H1 (cell line): ENCODE data around the gene CCDC157. TPM values are rescaled to one million over a fixed set of nuclear protein-coding genes. Genes with fewer than 3 reads are reported as not detected.

Source experiments
- CTCF ChIA-PET: fragments of 300-600 bp; sonication (Branson Sonifier 250); formaldehyde crosslinking; loops from one replicate; lab custom pipeline; 2021; ENCODE audit not compliant: partially characterized antibody; lab: Charles Lee
- POLR2A ChIA-PET: fragments of 300-600 bp; sonication (Branson Sonifier 250); formaldehyde crosslinking; loops from one replicate; lab custom pipeline; 2021; ENCODE audit warnings: inconsistent platforms; ENCODE audit not compliant: partially characterized antibody; lab: Charles Lee
- DNase-seq, 2 experiments: peaks; one replicate each; pipeline versions ENCODE4 v3.0.0 to v3.0.0-alpha.2; 2010 to 2022; ENCODE audit warnings: low spot score in 2 of 2, low read depth in 1 of 2, mixed read lengths in 1 of 2
- FAIRE-seq: peaks from 2 replicates; lab custom pipeline; 2011; peaks lifted over from hg19 to GRCh38; lab: Jason Lieb, UNC
- H2AFZ ChIP-seq: 2 replicates; pipeline ENCODE4 v1.8.1; 2012; ENCODE audit warnings: low read length, inconsistent platforms
- H2AK5ac ChIP-seq: 2 replicates; pipeline ENCODE4 v1.6.1; 2013; ENCODE audit warnings: low read depth, low read length
- H2BK120ac ChIP-seq: replicated peaks from 2 replicates; pipeline ENCODE3; 2013; ENCODE audit warnings: low read depth, low read length, inconsistent platforms
- H2BK12ac ChIP-seq: 2 replicates; pipeline ENCODE4 v1.6.1; 2013; ENCODE audit warnings: low read depth, low read length
- H2BK15ac ChIP-seq: 2 replicates; pipeline ENCODE4 v1.6.1; 2013; ENCODE audit warnings: low read length
- H2BK20ac ChIP-seq: 2 replicates; pipeline ENCODE4 v1.6.1; 2013; ENCODE audit warnings: low read length
- H2BK5ac ChIP-seq: 2 replicates; pipeline ENCODE4 v1.6.1; 2013; ENCODE audit warnings: low read depth, low read length
- H3K14ac ChIP-seq: 2 replicates; pipeline ENCODE4 v1.6.1; 2013; ENCODE audit warnings: inconsistent platforms; ENCODE audit not compliant: insufficient read length
- H3K18ac ChIP-seq: 2 replicates; pipeline ENCODE4 v1.6.1; 2013; ENCODE audit warnings: low read length; ENCODE audit errors: extremely low read depth
- H3K23ac ChIP-seq: 2 replicates; pipeline ENCODE4 v1.6.1; 2013; ENCODE audit warnings: inconsistent platforms; ENCODE audit not compliant: insufficient read length
- H3K23me2 ChIP-seq: 2 replicates; pipeline ENCODE4 v1.6.1; 2013; ENCODE audit warnings: low read depth, low read length
- H3K27ac ChIP-seq: 2 replicates; pipeline ENCODE4 v1.6.1; 2011; ENCODE audit warnings: low read depth, low read length, inconsistent platforms
- H3K27me3 ChIP-seq, 4 experiments: replicated peaks in 1 of 4; 1 replicate in 1 of 4; 2 replicates in 3 of 4; pipeline versions ENCODE4 v1.6.1 to v1.8.1; 2011 to 2013; ENCODE audit warnings: low read length in 3 of 4, mild to moderate bottlenecking in 3 of 4, inconsistent platforms in 2 of 4, mixed read lengths in 2 of 4, moderate library complexity in 1 of 4; ENCODE audit not compliant: control insufficient read depth in 3 of 4, insufficient read depth in 3 of 4; ENCODE audit errors: extremely low read depth in 1 of 4
- H3K36me3 ChIP-seq, 4 experiments: 2 replicates each; pipeline versions ENCODE4 v1.6.1 to v1.8.1; 2011 to 2013; ENCODE audit warnings: mild to moderate bottlenecking in 4 of 4, low read length in 3 of 4, moderate library complexity in 2 of 4, control low read depth in 1 of 4, inconsistent platforms in 1 of 4; ENCODE audit not compliant: insufficient read depth in 4 of 4, control insufficient read depth in 2 of 4
- H3K4ac ChIP-seq: replicated peaks from 2 replicates; pipeline ENCODE3; 2013; ENCODE audit warnings: low read length, low read depth, mixed read lengths, inconsistent platforms; ENCODE audit not compliant: insufficient read length
- H3K4me1 ChIP-seq, 4 experiments: replicated peaks in 1 of 4; 1 replicate in 1 of 4; 2 replicates in 3 of 4; pipeline versions ENCODE4 v1.6.1 to v1.8.1; 2011 to 2013; ENCODE audit warnings: low read length in 3 of 4, inconsistent platforms in 2 of 4, mixed read lengths in 1 of 4; ENCODE audit not compliant: insufficient read depth in 4 of 4, control insufficient read depth in 3 of 4
- H3K4me2 ChIP-seq, 2 experiments: 2 replicates each; pipeline versions ENCODE4 v1.6.1 to v1.8.1; 2011 to 2013; ENCODE audit warnings: low read depth in 2 of 2, low read length in 2 of 2, control low read depth in 1 of 2, inconsistent platforms in 1 of 2, mild to moderate bottlenecking in 1 of 2; ENCODE audit not compliant: insufficient read depth in 1 of 2
- H3K4me3 ChIP-seq, 4 experiments: fragments of 200-600, 300-600 bp in 1 of 4; sonication (generic), shearing (Covaris generic), sonication (Bioruptor Twin) in 1 of 4; 2 replicates each; pipeline versions ENCODE4 v1.5.1 to v1.8.1; 2011 to 2016; ENCODE audit warnings: low read length in 4 of 4, low read depth in 3 of 4, control low read depth in 2 of 4, inconsistent platforms in 2 of 4, mild to moderate bottlenecking in 2 of 4, mixed read lengths in 1 of 4, moderate library complexity in 1 of 4; ENCODE audit not compliant: insufficient read depth in 2 of 4; ENCODE audit errors: extremely low read depth in 1 of 4
- H3K56ac ChIP-seq: replicated peaks from 2 replicates; pipeline ENCODE3; 2013; ENCODE audit warnings: low read depth, mild to moderate bottlenecking, mixed read lengths, low read length, inconsistent platforms; ENCODE audit not compliant: insufficient read length
- H3K79me1 ChIP-seq: 2 replicates; pipeline ENCODE4 v1.6.1; 2013; ENCODE audit warnings: low read depth, low read length, control low read depth
- H3K79me2 ChIP-seq, 2 experiments: 2 replicates each; pipeline versions ENCODE4 v1.6.1 to v1.8.1; 2012 to 2013; ENCODE audit warnings: low read length in 2 of 2, mild to moderate bottlenecking in 2 of 2, inconsistent platforms in 1 of 2; ENCODE audit not compliant: insufficient read depth in 2 of 2, control insufficient read depth in 1 of 2
- H3K9ac ChIP-seq, 4 experiments: replicated peaks in 1 of 4; 1 replicate in 1 of 4; 2 replicates in 3 of 4; pipeline versions ENCODE4 v1.6.1 to v1.8.1; 2011 to 2013; ENCODE audit warnings: low read depth in 3 of 4, low read length in 3 of 4, control low read depth in 2 of 4, mild to moderate bottlenecking in 2 of 4, moderate library complexity in 2 of 4, inconsistent platforms in 1 of 4; ENCODE audit errors: extremely low read depth in 1 of 4
- H3K9me3 ChIP-seq, 2 experiments: 2 replicates each; pipeline versions ENCODE4 v1.6.1 to v1.8.1; 2012 to 2013; ENCODE audit warnings: mild to moderate bottlenecking in 2 of 2, moderate library complexity in 2 of 2, control low read depth in 1 of 2, inconsistent platforms in 1 of 2, low read depth in 1 of 2, low read length in 1 of 2, mixed read lengths in 1 of 2; ENCODE audit not compliant: insufficient read depth in 2 of 2
- H4K20me1 ChIP-seq, 2 experiments: replicated peaks in 1 of 2; 2 replicates each; pipeline versions ENCODE3 to v1.8.1; 2011 to 2013; ENCODE audit warnings: inconsistent platforms in 2 of 2, low read length in 2 of 2, mild to moderate bottlenecking in 1 of 2; ENCODE audit not compliant: insufficient read depth in 2 of 2, control insufficient read depth in 1 of 2
- H4K5ac ChIP-seq: 2 replicates; pipeline ENCODE4 v1.6.1; 2013; ENCODE audit warnings: low read length, low read depth, mixed read lengths, inconsistent platforms; ENCODE audit not compliant: insufficient read length
- H4K8ac ChIP-seq: 2 replicates; pipeline ENCODE4 v1.8.0; 2013; ENCODE audit warnings: mild to moderate bottlenecking, moderate library complexity, low read length, inconsistent platforms; ENCODE audit not compliant: insufficient read depth; ENCODE audit errors: extremely low read depth
- H4K91ac ChIP-seq: replicated peaks from 2 replicates; pipeline ENCODE3; 2013; ENCODE audit warnings: low read length, mixed read lengths, inconsistent platforms; ENCODE audit not compliant: insufficient read length
- RBBP5 ChIP-seq: IDR thresholded peaks from 2 replicates; pipeline ENCODE4 v1.7.1; 2012; ENCODE audit warnings: low read depth, mild to moderate bottlenecking, inconsistent platforms, low read length, moderate library complexity, borderline replicate concordance
- SAP30 ChIP-seq: fragments of 300-600 bp; sonication (generic); IDR thresholded peaks from 2 replicates; pipeline ENCODE4 v1.7.1; 2012; ENCODE audit warnings: low read length, moderate library complexity, mild to moderate bottlenecking, inconsistent platforms; ENCODE audit not compliant: insufficient read depth, insufficient replicate concordance
- WGBS, 2 experiments: shearing (Covaris generic) in 1 of 2; methylation state at CpG; one replicate each; pipeline versions ENCODE4 v1.1.6 to v1.1.7; 2013 to 2015; ENCODE audit warnings: low lambda C conversion rate in 2 of 2, mixed read lengths in 2 of 2, inconsistent platforms in 1 of 2, low coverage in 1 of 2, missing lambda C conversion rate in 1 of 2; ENCODE audit not compliant: insufficient replicate concordance in 2 of 2, insufficient coverage in 1 of 2, insufficient read length in 1 of 2; ENCODE audit errors: extremely low coverage in 1 of 2, missing lambda C conversion rate in 1 of 2; 5-methylcytosine and 5-hydroxymethylcytosine counted together
- polyA plus RNA-seq, 7 experiments: library from polyadenylated mRNA; depleted of rRNA in 3 of 7; stranded (reverse) in 5 of 7; unstranded in 2 of 7; fragments of >200 nt in 5 of 7; fragments of 200-250 nt in 2 of 7; gene quantifications; 1 replicate in 5 of 7; 2 replicates in 1 of 7; 4 replicates in 1 of 7; pipeline versions ENCODE4 v1.2.1 to v1.2.3, GENCODE V29; 2011 to 2013; ENCODE audit warnings: missing spikeins in 2 of 7, mixed read lengths in 2 of 7
- total RNA-seq: library from RNA; stranded (reverse); fragmentation: NEBNext Ultra II Directional; extraction: Animal tissue kit (Norgen Biotek cat#: 25700); gene quantifications from 2 replicates; pipeline ENCODE4 v1.2.1, GENCODE V29; 2021

CCDC157 gene
- total and polyA plus RNA-seq, 2 of the 8 experiments (the other 6 are each of a cell fraction or from before 2014, with no cell fraction given), result 4.1 to 8.4 TPM

DNA sequence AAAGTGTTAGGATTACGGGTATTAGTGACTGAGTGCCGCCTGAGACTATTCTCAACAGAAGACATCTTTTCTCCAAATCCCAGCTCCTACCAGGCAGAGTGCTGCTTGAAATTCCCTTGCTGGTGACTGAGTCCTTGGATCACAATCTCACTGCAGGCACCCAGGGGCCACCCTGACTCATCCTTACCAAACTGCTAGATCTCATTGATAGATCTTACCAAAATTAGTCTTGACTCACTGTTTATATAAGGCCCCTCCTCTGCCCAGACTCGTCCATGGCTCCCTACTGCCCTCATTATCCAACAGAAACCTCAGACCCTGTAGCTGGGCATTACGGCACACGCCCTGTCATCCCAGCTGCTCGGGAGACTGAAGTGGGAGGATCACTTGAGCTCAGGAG lies 44.8 kb upstream of the CCDC157 start:
- Histone ChIP-seq H4K91ac (no peak overlapping the region), H2BK20ac (no peak overlapping the region), H3K79me2 (no peaks in the 10 kb centered on the region), H2BK15ac (no peak overlapping the region), H3K18ac (no peak overlapping the region), H3K4me1 (peaks cover 0 to 5% (median 1%) of the 10 kb centered on the region in 4 experiments; a peak in 3 of 7 replicates), H3K79me1 (0 out of 2 replicates have a peak, but pooled peaks cover 2% of the 10 kb centered on the region), H3K9me3 (no peaks in the 10 kb centered on the region), H2BK12ac (no peak overlapping the region), H3K14ac (no peak overlapping the region), H3K36me3 (no peaks in the 10 kb centered on the region), H2BK120ac (no peak overlapping the region), H3K4ac (no peak overlapping the region), H3K27ac (no peak overlapping the region), H4K8ac (no peak overlapping the region), H3K9ac (no peak overlapping the region), H3K27me3 (no peaks in the 10 kb centered on the region), H2AK5ac (no peak overlapping the region), H3K23ac (no peak overlapping the region), H3K4me2 (no peak overlapping the region), H4K5ac (no peak overlapping the region), H3K4me3 (no peak overlapping the region), H4K20me1 (peaks cover 0 to 2% of the 10 kb centered on the region in 2 experiments), H2BK5ac (no peak overlapping the region), H2AFZ (no peak overlapping the region), H3K23me2 (no peaks in the 10 kb centered on the region), H3K56ac (no peak overlapping the region)
- no peak for DNase-seq
- POLR2A ChIA-PET, result interaction anchor here (1.0 to 1.2 kb wide), 2 partner anchors 18 to 45 kb away, joined by 3 to 4 read pairs; partner anchors contain the start of genes CCDC157 and SF3A1
- WGBS, 2 experiments, result 90% methylated on average over 6 of the region's 6 CpGs; no CpG with 5 or more reads in 1 of the 2 experiments
- CTCF ChIA-PET, result interaction anchor here (1.1 to 1.3 kb wide), 2 partner anchors 12 to 24 kb away, joined by 3 to 5 read pairs; no protein-coding TSS in a partner anchor
- no peak for FAIRE-seq
- TF ChIP-seq RBBP5, result no peak
- TF ChIP-seq SAP30, result no peak
